Measurements from ENCODE around the gene MCM8.

Gene MCM8

GRCh38 chr20:6034134-6034969, 83.9 kb downstream of the MCM8 start:
- Mint-ChIP-seq H3K9me3 (no peaks in the 10 kb centered on the region), H3K36me3 (ENCODE audit: low read depth) (peaks cover 54% of the 10 kb centered on the region), H3K27ac (peak overlapping the region; percentile 2 to 30 (median 3)), H3K4me1 (peaks cover 13% of the 10 kb centered on the region), H3K27me3 (ENCODE audit: low read depth) (no peaks in the 10 kb centered on the region), H3K4me3 (no peak overlapping the region)
- no peak for TF ChIP-seq CTCF (IDR thresholded peaks at IDR 0.05; ENCODE audit: unreplicated experiment in 3 of 3)

GRCh38 chr20:6036213-6036612, 85.8 kb downstream of the MCM8 start:
- H3K4me3 Mint-ChIP-seq, result no peak overlapping the region
- H3K27ac Mint-ChIP-seq, result no peak overlapping the region
- no peaks in the 10 kb centered on the region for H3K27me3 Mint-ChIP-seq (ENCODE audit: low read depth)
- H3K9me3 Mint-ChIP-seq, result no peaks in the 10 kb centered on the region
- peaks cover 62% of the 10 kb centered on the region for H3K36me3 Mint-ChIP-seq (ENCODE audit: low read depth)
- peaks cover 13% of the 10 kb centered on the region for H3K4me1 Mint-ChIP-seq
- TF ChIP-seq CTCF (IDR thresholded peaks at IDR 0.05; ENCODE audit: unreplicated experiment in 3 of 3), result no peak

GRCh38 chr20:6037082-6037481, 86.6 kb downstream of the MCM8 start:
- Mint-ChIP-seq H3K27me3 (ENCODE audit: low read depth) (no peaks in the 10 kb centered on the region), H3K4me1 (peaks cover 13% of the 10 kb centered on the region), H3K4me3 (no peak overlapping the region), H3K9me3 (no peaks in the 10 kb centered on the region), H3K36me3 (ENCODE audit: low read depth) (peaks cover 60% of the 10 kb centered on the region), H3K27ac (no peak overlapping the region)
- no peak for TF ChIP-seq CTCF (IDR thresholded peaks at IDR 0.05; ENCODE audit: unreplicated experiment in 3 of 3)

- H3K27me3 Mint-ChIP-seq (ENCODE audit: low read depth), result no peaks in the 10 kb centered on the region
- H3K27ac Mint-ChIP-seq, result no peak overlapping the region
- peaks cover 59% of the 10 kb centered on the region for H3K36me3 Mint-ChIP-seq (ENCODE audit: low read depth)
- no peak overlapping the region for H3K4me3 Mint-ChIP-seq
- no peaks in the 10 kb centered on the region for H3K9me3 Mint-ChIP-seq
- TF ChIP-seq CTCF (IDR thresholded peaks at IDR 0.05; ENCODE audit: unreplicated experiment in 3 of 3), result no peak
- H3K4me1 Mint-ChIP-seq, result peaks cover 13% of the 10 kb centered on the region
Measured at GRCh38 chr20:6038256-6038655, 87.8 kb downstream of the MCM8 start.

GRCh38 chr20:6039766-6040165, 89.3 kb downstream of the MCM8 start:
- Mint-ChIP-seq H3K27me3 (ENCODE audit: low read depth) (no peaks in the 10 kb centered on the region), H3K4me3 (no peak overlapping the region), H3K36me3 (ENCODE audit: low read depth) (peaks cover 56% of the 10 kb centered on the region), H3K4me1 (peaks cover 1% of the 10 kb centered on the region), H3K9me3 (no peaks in the 10 kb centered on the region), H3K27ac (no peak overlapping the region)
- no peak for TF ChIP-seq CTCF (IDR thresholded peaks at IDR 0.05; ENCODE audit: unreplicated experiment in 3 of 3)

GRCh38 chr20:6040540-6040939, 90.1 kb downstream of the MCM8 start:
- Mint-ChIP-seq H3K4me3 (no peak overlapping the region), H3K4me1 (no peaks in the 10 kb centered on the region), H3K36me3 (ENCODE audit: low read depth) (peaks cover 50% of the 10 kb centered on the region), H3K27ac (no peak overlapping the region), H3K27me3 (ENCODE audit: low read depth) (no peaks in the 10 kb centered on the region), H3K9me3 (no peaks in the 10 kb centered on the region)
- TF ChIP-seq CTCF (IDR thresholded peaks at IDR 0.05; ENCODE audit: unreplicated experiment in 3 of 3), result no peak

All from nephron (organoid).